Epidermal melanocyte (primary cell): ENCODE data around the gene POLE.
A peak's percentile ranks its signal among the peaks of the same experiment; 100 is the strongest.
"Not testable (repeated sequence)": the region's sequence is repeated elsewhere in the genome, so short reads cannot be mapped to it uniquely, and the experiment has no call there.

Source experiments
- DNase-seq: peaks from one replicate; pipeline ENCODE4 v3.0.0; 2011; ENCODE audit warnings: low spot score; ENCODE audit not compliant: insufficient read length

POLE gene

DNA sequence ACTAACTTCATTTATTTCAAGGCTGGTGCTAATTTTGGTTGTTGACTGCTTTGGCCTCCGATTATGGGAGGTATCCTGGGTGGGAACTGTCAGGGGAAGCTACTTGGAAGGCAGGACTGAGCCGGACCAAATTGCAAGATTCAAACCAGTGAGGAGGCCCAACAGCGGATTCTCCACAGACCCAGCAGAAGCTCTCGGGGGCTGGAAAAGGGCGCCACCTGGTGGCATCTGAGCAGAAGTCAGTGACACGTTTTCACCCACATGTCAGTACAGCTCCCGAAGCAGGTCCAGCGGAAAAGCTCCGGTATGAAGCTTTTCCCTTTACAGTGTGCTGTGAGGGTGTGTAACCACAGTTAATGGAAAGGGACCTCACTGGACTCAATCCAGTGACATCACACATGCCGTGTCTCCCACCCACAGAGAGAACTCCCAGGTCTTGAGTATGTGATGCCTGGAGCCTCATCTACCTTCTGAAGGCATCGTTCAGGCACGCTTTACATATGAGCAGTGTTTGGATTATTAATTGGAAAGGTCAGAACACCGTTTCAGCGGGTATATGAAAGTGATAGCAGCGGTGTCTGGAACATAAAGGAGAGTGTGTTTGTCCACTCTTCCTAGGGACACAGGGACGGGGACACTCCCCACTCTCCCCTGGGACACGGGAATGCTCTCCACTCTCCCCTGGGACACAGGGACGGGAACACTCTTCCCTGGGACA lies 72.1 kb downstream of the POLE start:
- peak; percentile 96 for DNase-seq

DNA sequence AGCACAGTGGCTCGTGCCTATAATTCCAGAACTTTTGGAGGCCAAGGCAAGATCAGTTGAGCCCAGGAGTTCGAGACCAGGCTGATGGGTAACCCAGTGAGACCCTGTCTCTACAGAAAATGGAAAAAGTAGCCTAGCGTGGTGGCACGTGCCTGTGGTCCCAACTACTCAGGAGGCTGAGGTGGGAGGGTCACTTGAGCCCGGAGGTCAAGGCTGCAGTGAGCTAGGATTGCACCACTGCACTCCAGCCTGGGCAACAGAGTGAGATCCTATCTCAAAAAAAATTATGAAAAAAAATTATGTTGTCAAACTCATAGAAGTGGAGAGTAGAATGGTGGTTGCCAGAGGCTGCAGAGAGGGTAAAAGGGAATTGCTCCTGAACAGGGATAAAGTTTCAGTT lies 73.1 kb downstream of the POLE start:
- no peak for DNase-seq

DNA sequence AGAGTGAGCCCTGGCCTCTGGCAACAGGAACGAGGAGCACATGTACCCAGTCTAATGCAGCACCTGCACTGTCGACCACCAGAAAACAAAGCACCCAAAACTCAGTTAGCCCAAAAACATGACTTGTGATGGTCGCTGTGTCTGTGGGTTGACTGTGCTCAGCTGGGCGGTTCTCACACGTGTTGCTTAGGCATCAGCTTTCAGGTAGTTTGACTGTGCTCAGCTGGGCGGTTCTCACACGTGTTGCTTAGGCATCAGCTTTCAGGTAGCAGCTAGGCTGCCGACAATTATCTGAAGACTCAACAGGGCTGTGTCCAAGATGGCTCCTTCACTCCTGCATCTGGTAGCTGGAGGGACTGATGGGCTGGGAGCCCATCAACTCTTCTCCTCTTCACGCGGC lies 75.5 kb downstream of the POLE start:
- DNase-seq: no peak

DNA sequence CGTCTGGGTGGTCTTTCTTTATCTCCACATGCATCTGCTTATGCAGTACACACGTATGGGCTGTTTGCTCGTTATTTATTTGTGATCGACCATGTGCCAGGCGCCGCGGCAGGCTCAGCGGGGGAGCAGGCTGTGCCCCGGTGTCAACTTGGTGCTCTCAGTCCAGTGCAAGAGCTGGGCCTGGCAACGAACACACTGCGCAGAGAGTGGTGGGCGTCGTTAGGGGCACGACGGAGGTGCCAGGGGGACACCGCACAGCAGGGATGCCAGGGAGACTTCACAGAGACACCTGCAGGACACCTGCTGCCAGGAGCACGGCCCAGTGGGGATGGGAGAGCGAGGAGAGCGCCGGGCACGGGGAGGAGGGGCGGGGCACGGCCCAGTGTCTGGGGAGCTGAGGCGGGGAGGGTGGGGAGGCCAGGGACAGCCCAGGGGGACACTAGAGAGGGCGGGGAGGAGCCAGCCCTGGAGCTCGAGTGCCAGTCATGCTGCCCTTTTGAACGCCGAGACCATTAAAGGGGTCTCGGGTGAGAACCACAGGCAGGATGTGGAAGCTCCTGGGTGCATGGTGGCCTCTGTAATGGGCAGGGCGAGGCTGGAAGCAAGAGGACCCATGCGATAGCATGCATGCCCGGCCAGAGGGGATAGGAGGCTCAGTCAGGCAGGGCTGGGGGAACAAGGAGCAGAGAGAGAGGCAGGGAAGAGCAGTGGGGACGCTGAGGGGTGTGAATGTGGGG lies 76.1 kb downstream of the POLE start:
- no peak for DNase-seq

DNA sequence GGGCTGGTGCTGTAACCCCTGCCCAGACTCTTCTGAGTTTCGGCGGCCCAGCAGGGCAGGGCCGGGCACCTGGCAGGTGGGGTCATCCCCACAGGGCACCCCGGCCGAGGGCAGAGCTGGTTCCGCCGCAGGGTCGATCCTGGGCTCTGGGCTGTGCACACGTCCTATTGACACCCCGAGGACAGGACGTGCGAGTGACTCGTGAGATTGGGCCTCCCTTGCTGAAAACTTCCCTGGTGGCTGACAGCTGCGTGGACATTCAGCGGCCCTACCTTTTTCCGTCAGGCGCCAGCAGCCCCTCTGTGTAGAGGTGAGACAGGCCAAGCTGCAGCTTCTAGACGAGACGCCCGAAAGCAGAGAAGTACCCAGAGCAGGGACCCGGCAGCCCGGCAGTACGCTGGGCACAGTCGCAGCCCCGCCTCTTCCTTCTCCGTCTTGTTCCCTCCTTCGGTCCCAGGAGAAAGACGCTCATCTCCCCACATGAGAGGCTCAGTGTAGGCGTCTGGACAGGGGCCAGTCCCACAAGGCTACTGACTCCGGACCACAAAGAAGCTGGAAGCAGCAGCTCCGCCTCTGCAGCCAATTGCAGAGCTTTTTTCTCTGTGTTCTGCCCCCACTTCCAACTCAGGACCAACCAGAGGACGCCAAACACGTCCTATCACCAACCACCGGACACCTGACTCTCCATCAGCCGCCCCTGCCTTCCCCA lies 76.9 kb downstream of the POLE start, which contains the start of gene LRCOL1:
LRCOL1 (minus strand) TSS at position 532 of the 709 bp plus-strand sequence. CDS start 4,331 bp downstream, outside the sequence.
- no peak for DNase-seq

DNA sequence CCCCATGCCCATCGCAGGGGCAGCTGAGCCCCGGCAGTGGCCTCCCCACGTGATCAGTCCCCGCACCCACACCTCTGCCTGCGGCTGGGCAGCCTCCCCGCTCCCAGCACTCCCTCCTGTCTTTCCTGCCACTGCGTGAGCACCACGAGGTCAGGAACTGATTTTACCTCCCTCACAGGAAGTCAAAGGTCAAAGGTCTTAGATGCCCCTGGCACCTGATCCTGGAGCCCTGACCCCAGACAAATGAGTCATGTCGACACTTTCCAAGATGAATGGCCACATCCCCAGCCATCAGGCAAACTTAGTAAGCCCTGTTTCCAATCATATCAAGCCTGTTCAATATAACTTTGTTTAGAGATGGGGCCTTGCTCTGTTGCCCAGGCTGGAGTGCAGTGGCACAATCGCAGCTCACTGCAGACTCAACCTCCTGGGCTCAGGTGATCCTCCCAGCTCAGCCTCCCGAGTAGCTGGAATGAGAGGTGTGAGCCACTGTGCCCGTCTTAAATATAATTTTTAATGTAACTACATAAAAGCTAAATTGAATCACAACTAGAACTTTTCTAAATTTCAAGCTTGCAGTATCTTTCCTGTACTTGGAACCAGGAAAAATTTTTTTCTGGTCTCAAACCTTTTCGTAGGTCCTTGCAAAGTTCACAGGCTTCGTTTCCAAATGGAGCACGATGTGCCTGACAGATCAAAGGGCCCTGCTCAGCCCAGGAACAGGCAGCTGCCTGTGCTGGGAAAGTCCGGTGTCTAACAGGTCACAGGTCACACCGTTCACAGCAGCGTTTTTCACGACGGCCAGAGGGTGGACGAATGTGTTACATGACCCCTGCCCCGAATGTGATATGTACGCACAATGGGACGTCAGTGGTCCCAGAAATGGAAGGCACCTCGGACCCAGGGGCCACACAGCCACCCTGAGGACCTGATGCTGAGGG lies 78.6 kb downstream of the POLE start:
- DNase-seq: no peak

DNA sequence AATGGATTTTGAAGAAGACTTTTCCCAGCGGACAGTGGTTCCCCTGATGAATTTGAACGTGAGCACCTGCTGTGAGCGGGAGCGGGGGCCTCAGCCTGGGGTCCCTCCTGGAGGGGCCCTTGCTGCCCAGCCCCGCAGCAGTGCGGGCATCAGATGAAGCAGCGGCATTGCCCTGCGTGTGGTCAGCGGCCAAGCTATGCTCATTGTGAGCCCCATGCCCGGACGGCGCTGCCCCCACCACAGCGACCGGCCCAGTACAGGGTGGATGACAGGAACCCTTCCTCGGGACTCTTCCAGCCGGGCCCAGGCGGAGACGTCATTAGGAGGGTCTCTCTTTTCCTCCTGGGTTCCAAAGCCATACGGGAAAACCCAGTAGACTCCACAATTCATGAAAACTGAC lies 80.2 kb downstream of the POLE start:
- DNase-seq: no peak

DNA sequence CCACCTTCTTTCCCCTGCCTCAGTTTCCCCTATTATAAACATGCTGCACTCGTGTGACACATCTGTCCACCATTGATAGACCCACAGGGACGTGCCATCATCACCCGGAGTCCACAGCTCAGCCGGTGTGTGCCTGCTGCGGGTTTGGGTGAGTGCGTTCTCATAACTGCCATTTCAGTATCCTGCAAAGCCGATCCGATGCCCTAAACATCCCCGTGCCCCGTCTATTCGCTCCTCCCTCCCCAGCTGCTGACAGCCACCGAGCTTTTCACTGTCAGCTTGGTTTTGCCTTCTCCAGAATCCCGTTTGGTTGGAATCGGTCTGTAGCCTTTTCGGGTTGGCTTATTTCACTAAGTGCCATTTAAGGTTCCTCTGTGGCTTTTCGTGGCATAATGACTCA lies 80.7 kb downstream of the POLE start:
- DNase-seq: no peak

DNA sequence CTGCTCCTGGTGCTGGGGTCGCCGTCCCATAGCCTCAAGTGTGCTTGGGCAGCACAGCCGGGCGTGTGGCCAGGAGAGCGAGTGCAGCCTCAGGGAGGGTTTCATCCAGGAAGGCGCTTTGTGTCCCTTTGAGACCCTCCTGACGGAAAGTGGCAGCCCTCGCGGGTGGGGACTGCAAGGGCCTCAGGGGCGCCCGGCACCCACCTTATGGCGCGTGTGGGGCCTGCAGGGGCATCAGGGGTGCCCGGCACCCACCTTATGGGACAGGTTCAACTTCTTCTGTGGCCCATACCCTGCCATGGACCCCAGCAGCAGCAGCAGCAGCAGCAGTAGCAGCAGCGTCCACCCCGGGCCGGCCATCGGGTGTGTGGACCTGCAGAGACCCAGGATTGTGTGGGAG lies 81.2 kb downstream of the POLE start:
- DNase-seq: no peak

DNA sequence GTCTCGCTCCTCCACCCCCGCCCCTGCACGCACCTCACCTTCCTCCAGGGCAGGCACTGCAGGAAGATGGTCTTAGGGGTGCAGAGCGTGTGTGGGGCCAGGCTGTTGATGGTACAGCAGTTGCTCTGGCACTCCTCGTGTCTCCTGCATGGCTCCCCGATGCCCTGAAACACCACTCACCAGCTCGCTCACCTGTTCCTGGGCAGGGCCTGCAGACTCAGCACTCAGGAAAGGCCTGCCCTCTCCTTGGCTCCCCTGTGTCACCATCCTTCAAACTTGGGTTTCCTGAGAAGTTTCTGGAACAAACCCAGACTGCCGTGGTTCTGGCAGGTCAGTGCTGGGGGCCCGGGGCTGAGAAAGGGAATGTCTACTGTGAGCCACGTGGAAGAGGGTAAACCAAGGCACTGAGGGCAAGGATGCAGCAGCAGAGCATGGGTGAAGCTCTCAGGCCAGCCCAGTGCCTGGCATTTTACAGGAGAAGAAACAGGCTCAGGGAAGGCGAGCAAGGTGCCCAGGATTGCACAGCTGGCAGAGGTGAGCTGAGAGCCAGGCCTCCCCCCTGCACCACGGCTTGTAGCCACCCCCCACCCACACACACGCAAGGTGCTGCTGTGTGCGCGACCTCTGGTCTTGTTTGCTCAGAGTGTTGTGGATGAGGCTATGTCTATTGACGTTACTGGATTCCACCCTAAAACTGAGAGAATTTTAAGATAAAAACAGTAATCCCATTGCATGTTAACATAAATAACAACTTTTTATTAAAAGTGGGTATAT lies 82.3 kb downstream of the POLE start:
- no peak for DNase-seq

DNA sequence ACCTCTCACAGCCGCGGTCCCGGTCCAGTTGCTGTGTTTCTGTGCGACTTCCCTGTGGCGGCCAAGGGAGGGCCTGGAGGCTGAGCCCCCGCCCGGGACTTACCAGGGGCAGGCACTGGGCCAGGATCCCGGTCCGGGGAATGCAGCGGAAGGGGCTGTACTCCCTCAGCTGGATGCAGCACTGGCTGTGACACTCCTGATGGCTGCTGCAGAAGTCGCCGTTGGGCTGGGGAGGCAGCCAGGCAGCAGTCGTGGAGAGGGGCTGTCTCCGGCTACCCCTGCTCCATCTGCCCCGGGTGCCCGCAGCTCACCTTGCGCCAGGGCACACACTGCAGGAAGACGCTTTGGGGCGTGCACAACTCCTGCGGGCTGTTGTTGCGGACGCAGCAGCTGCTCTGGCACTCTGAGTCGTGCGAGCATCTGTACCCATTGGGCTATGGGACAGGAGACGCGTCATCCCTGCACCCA lies 83.0 kb downstream of the POLE start:
- no peak for DNase-seq

DNA sequence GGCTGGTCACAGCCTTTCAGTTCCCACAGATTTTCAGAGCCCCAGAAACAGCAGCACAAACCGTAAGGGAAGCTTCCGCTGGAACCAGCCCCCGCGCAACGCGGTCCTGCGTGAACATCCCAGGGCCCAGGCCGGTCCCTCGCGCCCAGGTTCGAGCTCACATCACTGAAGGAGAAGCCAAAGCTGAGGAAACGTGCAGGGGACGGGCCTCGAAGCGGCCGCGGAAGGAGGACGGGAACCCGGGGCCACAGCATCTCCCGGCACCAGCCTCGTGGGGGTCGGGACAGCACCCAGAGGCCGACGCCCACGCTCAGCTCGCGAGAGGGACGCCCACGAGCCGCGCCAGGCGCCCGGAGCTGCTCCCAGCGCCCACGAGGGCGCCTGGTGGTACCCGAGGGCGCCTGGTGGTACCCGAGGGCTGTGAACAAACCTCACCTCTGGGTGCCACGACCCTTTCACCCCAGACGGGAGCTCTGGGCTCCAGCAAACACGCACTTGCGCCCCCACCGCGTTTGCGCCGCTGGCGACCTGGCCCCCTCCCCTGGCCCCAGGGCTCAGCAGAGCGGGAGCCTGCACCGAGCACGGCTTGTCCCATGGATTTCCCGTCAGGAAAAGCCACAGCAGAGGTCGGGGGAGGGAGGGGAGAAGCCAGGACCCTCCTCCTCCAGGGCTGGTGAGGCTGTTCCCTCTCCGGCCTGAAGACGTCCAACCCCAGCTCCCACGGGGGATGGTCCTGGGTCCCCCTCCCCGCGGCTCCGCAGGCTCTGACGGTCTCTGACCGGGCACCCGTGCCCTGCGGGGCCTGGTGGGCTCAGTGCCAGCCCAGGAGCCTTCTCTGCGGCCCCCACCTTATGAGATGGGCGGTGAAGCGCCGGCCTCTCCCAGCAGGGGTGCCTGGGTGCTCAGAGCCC lies 83.6 kb downstream of the POLE start:
- no peak for DNase-seq

DNA sequence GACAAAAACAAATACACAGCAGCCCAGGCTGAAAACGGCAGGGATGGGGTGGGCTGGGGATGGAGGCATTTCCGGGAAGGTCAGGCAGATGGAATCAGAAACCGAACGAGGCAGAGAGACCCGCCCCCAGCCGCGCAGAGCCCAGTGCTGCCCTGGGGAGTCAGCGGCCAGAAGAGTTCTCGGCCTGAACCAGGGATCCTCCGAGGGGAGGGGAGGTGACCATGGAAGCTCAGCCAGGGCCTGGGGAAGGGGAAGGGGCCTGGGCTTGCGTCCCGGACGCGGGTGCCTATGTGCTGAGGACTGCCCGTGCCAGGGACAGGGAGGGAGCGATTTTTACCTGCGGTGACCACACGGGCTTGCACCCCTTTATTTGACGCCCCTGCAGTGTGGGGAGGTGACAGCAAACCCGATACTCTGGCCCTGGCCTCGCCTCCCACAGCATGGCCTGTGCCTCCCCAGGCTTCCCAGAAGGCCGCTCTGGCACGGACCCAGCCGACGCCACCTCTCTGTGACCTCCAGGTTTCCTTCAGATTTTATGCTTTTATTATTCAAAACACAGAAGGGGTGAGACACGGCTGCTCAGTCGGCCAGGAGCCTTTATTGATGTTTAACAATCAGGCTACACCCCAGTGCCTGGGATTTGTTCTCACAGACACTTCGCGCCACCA lies 84.4 kb downstream of the POLE start:
- no peak for DNase-seq

DNA sequence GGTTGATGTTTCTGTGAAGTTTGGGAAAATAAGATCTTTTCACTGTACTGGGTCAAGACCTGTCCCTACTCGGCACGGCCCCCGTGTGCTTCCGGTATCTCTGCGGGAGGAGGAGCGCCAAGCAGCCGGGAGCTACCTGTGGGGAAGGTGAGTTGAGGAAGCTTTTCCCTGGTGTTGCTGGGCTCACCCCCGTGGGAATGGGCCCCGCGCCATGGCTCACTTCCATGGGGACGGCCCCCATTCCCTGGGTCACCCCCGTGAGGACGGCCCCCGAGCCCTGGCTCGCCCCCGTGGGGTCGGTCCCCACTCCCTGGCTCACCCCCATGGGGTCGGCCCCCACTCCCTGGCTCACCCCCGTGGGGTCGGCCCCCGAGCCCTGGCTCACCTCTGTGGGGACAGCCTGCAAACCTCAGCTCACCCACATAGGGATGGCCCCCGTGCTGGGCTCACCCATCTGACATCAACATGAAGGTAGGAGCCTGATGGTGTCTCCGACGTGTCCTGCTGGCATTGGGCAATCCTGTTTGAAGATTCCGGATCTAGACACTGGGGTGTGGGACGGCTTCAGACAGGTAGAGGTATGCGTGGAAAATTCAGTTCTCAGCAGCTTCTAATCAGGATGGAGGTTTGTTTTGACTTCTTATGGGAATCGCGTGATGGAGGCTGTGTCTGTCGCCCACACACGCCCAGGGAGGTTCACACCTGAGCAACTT lies 85.8 kb downstream of the POLE start:
- DNase-seq: no peak

DNA sequence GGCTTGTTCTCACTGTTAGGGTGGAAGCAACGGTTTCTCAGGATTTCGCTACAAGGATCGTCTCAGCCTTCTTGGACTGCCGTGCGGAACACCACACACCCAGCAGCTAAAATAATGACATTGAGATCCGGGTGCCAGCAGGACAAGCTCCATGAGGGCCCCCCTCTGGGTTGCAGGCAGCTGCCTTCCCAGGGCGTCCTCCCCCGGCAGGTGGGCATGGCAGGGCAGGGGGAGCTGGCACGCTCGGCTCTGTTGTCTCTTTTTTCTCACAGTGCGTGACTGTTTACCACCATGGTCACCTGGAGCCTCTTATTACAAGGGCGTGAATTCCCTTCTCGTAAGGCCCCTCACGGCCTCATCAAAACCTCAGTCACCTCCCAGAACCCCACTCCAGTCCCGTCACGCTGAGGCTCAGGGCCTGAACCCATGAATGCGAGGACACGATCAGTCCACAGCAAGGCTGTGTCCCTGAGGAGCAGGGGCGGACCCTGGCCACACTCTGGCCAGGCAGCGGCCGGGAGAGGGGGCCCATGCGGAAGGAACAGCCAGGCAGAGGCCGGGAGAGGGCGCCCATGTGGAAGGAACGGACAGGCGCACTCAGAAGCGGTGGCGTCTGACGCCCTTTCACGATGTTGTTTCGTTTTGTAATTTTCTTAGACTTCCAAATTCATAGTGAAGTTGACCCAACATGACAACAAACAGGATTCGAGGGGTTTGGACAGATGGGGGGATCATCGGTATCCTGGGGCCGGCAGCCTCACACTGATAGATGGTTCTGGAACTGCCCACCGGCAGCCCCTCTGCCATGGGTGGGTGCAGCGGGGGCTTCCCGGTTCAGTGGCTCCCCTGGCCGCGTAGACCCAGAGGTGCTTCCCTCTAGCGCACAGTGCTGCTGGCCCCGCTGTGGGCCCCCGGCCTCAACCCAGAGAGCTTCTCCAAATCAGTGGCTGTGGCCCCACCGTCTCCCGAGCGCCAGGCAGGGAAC lies 86.8 kb downstream of the POLE start:
- peak; percentile 72 for DNase-seq

DNA sequence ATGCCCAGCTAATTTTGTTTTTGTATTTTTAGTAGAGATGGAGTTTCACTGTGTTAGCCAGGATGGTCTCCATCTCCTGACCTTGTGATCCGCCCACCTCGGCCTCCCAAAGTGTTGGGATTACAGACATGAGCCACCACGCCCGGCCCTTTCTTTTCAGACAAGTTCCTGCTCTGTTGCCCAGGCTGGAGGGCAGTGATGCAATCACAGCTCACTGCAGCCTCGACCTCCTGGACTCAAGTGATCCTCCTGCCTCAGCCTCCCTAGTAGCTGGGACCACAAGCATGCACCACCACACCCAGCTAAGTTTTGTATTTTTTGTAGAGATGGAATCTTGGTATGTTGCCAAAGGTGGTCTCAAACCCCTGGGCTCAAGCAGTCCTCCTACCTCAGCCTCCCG lies 87.6 kb downstream of the POLE start:
- DNase-seq: not testable (repeated sequence)
